ENCODE data around the gene PIK3R1.
"Not testable (repeated sequence)": the region's sequence is repeated elsewhere in the genome, so short reads cannot be mapped to it uniquely, and the experiment has no call there.

Gene PIK3R1

GRCh38 chr5:68232277-68232676 lies 16.7 kb downstream of the PIK3R1 start:
- H3K36me3 ChIP-seq (ENCODE audit: control insufficient read depth in 5 of 5, insufficient read depth in 5 of 5, low read length in 5 of 5): peaks cover 0 to 21% (median 11%) of the 10 kb centered on the region in 5 donors
- no peak overlapping the region for H3K27ac ChIP-seq (ENCODE audit: low read depth, low read length)
- no peaks in the 10 kb centered on the region for H3K9me3 ChIP-seq (ENCODE audit: control insufficient read depth in 5 of 5, low read length in 5 of 5)
- peaks cover 0 to 52% (median 43%) of the 10 kb centered on the region in 5 donors for H3K4me1 ChIP-seq (ENCODE audit: control insufficient read depth in 5 of 5, insufficient read depth in 5 of 5, low read length in 5 of 5)
- H3K4me3 ChIP-seq (ENCODE audit: low read depth in 1 of 5, low read length in 5 of 5): no peak overlapping the region
- H3K27me3 ChIP-seq (ENCODE audit: control insufficient read depth in 5 of 5, insufficient read depth in 4 of 5, low read length in 5 of 5): no peaks in the 10 kb centered on the region
- no peak overlapping the region for H3K9ac ChIP-seq (ENCODE audit: low read length in 5 of 5)

GRCh38 chr5:68233075-68233474 lies 17.5 kb downstream of the PIK3R1 start:
- Histone ChIP-seq H3K36me3 (ENCODE audit: control insufficient read depth in 5 of 5, insufficient read depth in 5 of 5, low read length in 5 of 5) (peaks cover 0 to 15% (median 6%) of the 10 kb centered on the region in 5 donors), H3K9ac (ENCODE audit: low read length in 5 of 5) (peak overlapping the region in 1 of 5 donors; percentile 47), H3K27ac (ENCODE audit: low read depth, low read length) (no peak overlapping the region), H3K27me3 (ENCODE audit: control insufficient read depth in 5 of 5, insufficient read depth in 4 of 5, low read length in 5 of 5) (no peaks in the 10 kb centered on the region), H3K9me3 (ENCODE audit: control insufficient read depth in 5 of 5, low read length in 5 of 5) (no peaks in the 10 kb centered on the region), H3K4me3 (ENCODE audit: low read depth in 1 of 5, low read length in 5 of 5) (no peak overlapping the region), H3K4me1 (ENCODE audit: control insufficient read depth in 5 of 5, insufficient read depth in 5 of 5, low read length in 5 of 5) (peaks cover 0 to 58% (median 48%) of the 10 kb centered on the region in 5 donors)

GRCh38 chr5:68235229-68235628 lies 19.7 kb downstream of the PIK3R1 start:
- peaks cover 0 to 65% (median 46%) of the 10 kb centered on the region in 5 donors for H3K4me1 ChIP-seq (ENCODE audit: control insufficient read depth in 5 of 5, insufficient read depth in 5 of 5, low read length in 5 of 5)
- H3K9me3 ChIP-seq (ENCODE audit: control insufficient read depth in 5 of 5, low read length in 5 of 5); H3K27me3 ChIP-seq (ENCODE audit: control insufficient read depth in 5 of 5, insufficient read depth in 4 of 5, low read length in 5 of 5); H3K4me3 ChIP-seq (ENCODE audit: low read depth in 1 of 5, low read length in 5 of 5); H3K36me3 ChIP-seq (ENCODE audit: control insufficient read depth in 5 of 5, insufficient read depth in 5 of 5, low read length in 5 of 5); H3K9ac ChIP-seq (ENCODE audit: low read length in 5 of 5); H3K27ac ChIP-seq (ENCODE audit: low read depth, low read length): not testable (repeated sequence)

- H3K27ac ChIP-seq (ENCODE audit: low read depth, low read length): peak overlapping the region; percentile 80
- no peak overlapping the region for H3K9ac ChIP-seq (ENCODE audit: low read length in 5 of 5)
- H3K4me3 ChIP-seq (ENCODE audit: low read depth in 1 of 5, low read length in 5 of 5): no peak overlapping the region
- H3K27me3 ChIP-seq (ENCODE audit: control insufficient read depth in 5 of 5, insufficient read depth in 4 of 5, low read length in 5 of 5): no peaks in the 10 kb centered on the region
- peaks cover 4 to 64% (median 39%) of the 10 kb centered on the region in 5 donors for H3K4me1 ChIP-seq (ENCODE audit: control insufficient read depth in 5 of 5, insufficient read depth in 5 of 5, low read length in 5 of 5)
- peaks cover 0 to 3% (median 0%) of the 10 kb centered on the region in 5 donors for H3K36me3 ChIP-seq (ENCODE audit: control insufficient read depth in 5 of 5, insufficient read depth in 5 of 5, low read length in 5 of 5)
- no peaks in the 10 kb centered on the region for H3K9me3 ChIP-seq (ENCODE audit: control insufficient read depth in 5 of 5, low read length in 5 of 5)
Measured at GRCh38 chr5:68237715-68238114, 22.2 kb downstream of the PIK3R1 start.

GRCh38 chr5:68239487-68239886 lies 23.9 kb downstream of the PIK3R1 start:
- Histone ChIP-seq H3K4me3 (ENCODE audit: low read depth in 1 of 5, low read length in 5 of 5) (peak overlapping the region in 3 of 5 donors; percentile 2 to 22 (median 5)), H3K9ac (ENCODE audit: low read length in 5 of 5) (no peak overlapping the region), H3K27ac (ENCODE audit: low read depth, low read length) (peak overlapping the region; percentile 80), H3K27me3 (ENCODE audit: control insufficient read depth in 5 of 5, insufficient read depth in 4 of 5, low read length in 5 of 5) (no peaks in the 10 kb centered on the region), H3K4me1 (ENCODE audit: control insufficient read depth in 5 of 5, insufficient read depth in 5 of 5, low read length in 5 of 5) (peaks cover 4 to 66% (median 46%) of the 10 kb centered on the region in 5 donors), H3K36me3 (ENCODE audit: control insufficient read depth in 5 of 5, insufficient read depth in 5 of 5, low read length in 5 of 5) (no peaks in the 10 kb centered on the region), H3K9me3 (ENCODE audit: control insufficient read depth in 5 of 5, low read length in 5 of 5) (no peaks in the 10 kb centered on the region)

- Histone ChIP-seq H3K27ac (ENCODE audit: low read depth, low read length) (peak overlapping the region; percentile 80), H3K9me3 (ENCODE audit: control insufficient read depth in 5 of 5, low read length in 5 of 5) (no peaks in the 10 kb centered on the region), H3K36me3 (ENCODE audit: control insufficient read depth in 5 of 5, insufficient read depth in 5 of 5, low read length in 5 of 5) (no peaks in the 10 kb centered on the region), H3K4me3 (ENCODE audit: low read depth in 1 of 5, low read length in 5 of 5) (no peak overlapping the region), H3K4me1 (ENCODE audit: control insufficient read depth in 5 of 5, insufficient read depth in 5 of 5, low read length in 5 of 5) (peaks cover 4 to 66% (median 48%) of the 10 kb centered on the region in 5 donors), H3K9ac (ENCODE audit: low read length in 5 of 5) (peak overlapping the region in 3 of 5 donors; percentile 32 to 51 (median 41)), H3K27me3 (ENCODE audit: control insufficient read depth in 5 of 5, insufficient read depth in 4 of 5, low read length in 5 of 5) (no peaks in the 10 kb centered on the region)
Measured at GRCh38 chr5:68240202-68240601, 24.6 kb downstream of the PIK3R1 start.

- Histone ChIP-seq H3K4me3 (ENCODE audit: low read depth in 1 of 5, low read length in 5 of 5) (no peak overlapping the region), H3K9ac (ENCODE audit: low read length in 5 of 5) (peak overlapping the region in 1 of 5 donors; percentile 32), H3K27ac (ENCODE audit: low read depth, low read length) (peak overlapping the region; percentile 80), H3K4me1 (ENCODE audit: control insufficient read depth in 5 of 5, insufficient read depth in 5 of 5, low read length in 5 of 5) (peaks cover 4 to 72% (median 54%) of the 10 kb centered on the region in 5 donors), H3K27me3 (ENCODE audit: control insufficient read depth in 5 of 5, insufficient read depth in 4 of 5, low read length in 5 of 5) (no peaks in the 10 kb centered on the region), H3K36me3 (ENCODE audit: control insufficient read depth in 5 of 5, insufficient read depth in 5 of 5, low read length in 5 of 5) (no peaks in the 10 kb centered on the region), H3K9me3 (ENCODE audit: control insufficient read depth in 5 of 5, low read length in 5 of 5) (no peaks in the 10 kb centered on the region)
Measured at GRCh38 chr5:68240771-68241170, 25.2 kb downstream of the PIK3R1 start.

- Histone ChIP-seq H3K4me3 (ENCODE audit: low read depth in 1 of 5, low read length in 5 of 5) (no peak overlapping the region), H3K27me3 (ENCODE audit: control insufficient read depth in 5 of 5, insufficient read depth in 4 of 5, low read length in 5 of 5) (no peaks in the 10 kb centered on the region), H3K36me3 (ENCODE audit: control insufficient read depth in 5 of 5, insufficient read depth in 5 of 5, low read length in 5 of 5) (no peaks in the 10 kb centered on the region), H3K4me1 (ENCODE audit: control insufficient read depth in 5 of 5, insufficient read depth in 5 of 5, low read length in 5 of 5) (peaks cover 4 to 67% (median 49%) of the 10 kb centered on the region in 5 donors), H3K27ac (ENCODE audit: low read depth, low read length) (peak overlapping the region; percentile 80), H3K9ac (ENCODE audit: low read length in 5 of 5) (peak overlapping the region in 1 of 5 donors; percentile 14), H3K9me3 (ENCODE audit: control insufficient read depth in 5 of 5, low read length in 5 of 5) (no peaks in the 10 kb centered on the region)
Measured at GRCh38 chr5:68242743-68243142, 27.2 kb downstream of the PIK3R1 start.

GRCh38 chr5:68243251-68243650 lies 27.7 kb downstream of the PIK3R1 start:
- Histone ChIP-seq H3K4me1 (ENCODE audit: control insufficient read depth in 5 of 5, insufficient read depth in 5 of 5, low read length in 5 of 5) (peaks cover 4 to 63% (median 49%) of the 10 kb centered on the region in 5 donors), H3K9me3 (ENCODE audit: control insufficient read depth in 5 of 5, low read length in 5 of 5) (no peaks in the 10 kb centered on the region), H3K27ac (ENCODE audit: low read depth, low read length) (peak overlapping the region; percentile 80), H3K36me3 (ENCODE audit: control insufficient read depth in 5 of 5, insufficient read depth in 5 of 5, low read length in 5 of 5) (no peaks in the 10 kb centered on the region), H3K9ac (ENCODE audit: low read length in 5 of 5) (peak overlapping the region in 1 of 5 donors; percentile 14), H3K27me3 (ENCODE audit: control insufficient read depth in 5 of 5, insufficient read depth in 4 of 5, low read length in 5 of 5) (no peaks in the 10 kb centered on the region), H3K4me3 (ENCODE audit: low read depth in 1 of 5, low read length in 5 of 5) (no peak overlapping the region)

- Histone ChIP-seq H3K27me3 (ENCODE audit: control insufficient read depth in 5 of 5, insufficient read depth in 4 of 5, low read length in 5 of 5) (no peaks in the 10 kb centered on the region), H3K9me3 (ENCODE audit: control insufficient read depth in 5 of 5, low read length in 5 of 5) (no peaks in the 10 kb centered on the region), H3K36me3 (ENCODE audit: control insufficient read depth in 5 of 5, insufficient read depth in 5 of 5, low read length in 5 of 5) (no peaks in the 10 kb centered on the region), H3K9ac (ENCODE audit: low read length in 5 of 5) (no peak overlapping the region), H3K27ac (ENCODE audit: low read depth, low read length) (peak overlapping the region; percentile 80), H3K4me1 (ENCODE audit: control insufficient read depth in 5 of 5, insufficient read depth in 5 of 5, low read length in 5 of 5) (peaks cover 4 to 61% (median 50%) of the 10 kb centered on the region in 5 donors), H3K4me3 (ENCODE audit: low read depth in 1 of 5, low read length in 5 of 5) (no peak overlapping the region)
Measured at GRCh38 chr5:68243681-68244080, 28.1 kb downstream of the PIK3R1 start.
